Measurements from ENCODE around the gene SLC22A5. TPM values are rescaled to one million over a fixed set of nuclear protein-coding genes. Genes with fewer than 3 reads are reported as not detected.

Gene SLC22A5
- total RNA-seq, 1 donor from 2014 or later = 2.8 TPM

Other genes with a start within 250 kb of the SLC22A5 start
- 68.0 and 88.6 TPM in 2 replicates for gene P4HA2, start 141.9 kb upstream of the SLC22A5 start, total RNA-seq
- gene PDLIM4, start 112.0 kb upstream of the SLC22A5 start, total RNA-seq = 73.2 and 77.6 TPM in 2 replicates
- gene SLC22A4, start 75.3 kb upstream of the SLC22A5 start, total RNA-seq = 4.4 and 6.7 TPM in 2 replicates
- gene IRF1, start 121.1 kb downstream of the SLC22A5 start, total RNA-seq = 10.1 and 16.4 TPM in 2 replicates
- not detected in 2 replicates for gene IL5, start 173.8 kb downstream of the SLC22A5 start, total RNA-seq
- gene RAD50, start 187.3 kb downstream of the SLC22A5 start, total RNA-seq = 13.1 and 22.9 TPM in 2 replicates

Measured in pulmonary artery endothelial cell (primary cell).